A549 (cell line): ENCODE measurements around the gene ELF2.

Experiments used
- ATOH8 ChIP-seq: fragments of 250-450 bp; sonication (Bioruptor Pico); IDR thresholded peaks from 2 replicates; pipeline ENCODE4 v1.5.0; 2020; ENCODE audit warnings: low read depth, mild to moderate bottlenecking, moderate library complexity
- BCL3 ChIP-seq: fragments of >200 bp; sonication (Bioruptor Twin); formaldehyde crosslinking; IDR thresholded peaks from 3 replicates; pipeline ENCODE4 v1.6.1; 2016
- CTCF ChIP-seq: fragments of >200 bp; sonication (Bioruptor Twin); formaldehyde crosslinking; IDR thresholded peaks from 3 replicates; pipeline ENCODE4 v1.5.1; 2016
- EP300 ChIP-seq, 2 experiments: fragments of >200 bp; sonication (Bioruptor Twin); formaldehyde crosslinking; IDR thresholded peaks; 2 replicates in 1 of 2; 3 replicates in 1 of 2; pipeline ENCODE4 v1.6.1; 2016 to 2017
- JUN ChIP-seq, 2 experiments: fragments of >200 bp; sonication (Bioruptor Twin); formaldehyde crosslinking; IDR thresholded peaks; 2 replicates in 1 of 2; 3 replicates in 1 of 2; pipeline ENCODE4 v1.6.1; 2016 to 2017
- MAFK ChIP-seq: fragments of 450-650 bp; IDR thresholded peaks from 2 replicates; pipeline ENCODE4 v1.6.1; 2014; ENCODE audit not compliant: partially characterized antibody
- MAX ChIP-seq: IDR thresholded peaks from 2 replicates; pipeline ENCODE4 v1.6.1; 2012
- NPAS2 ChIP-seq: fragments of 250-450 bp; sonication (Bioruptor Pico); IDR thresholded peaks from 2 replicates; pipeline ENCODE4 v1.8.0; 2022; ENCODE audit warnings: mild to moderate bottlenecking, moderate library complexity, borderline replicate concordance
- PHF8 ChIP-seq: fragments of 200-600 bp; sonication (generic); IDR thresholded peaks from 2 replicates; pipeline ENCODE4 v1.6.1; 2016; ENCODE audit warnings: low read depth, mild to moderate bottlenecking, antibody characterized with exemption, moderate library complexity, borderline replicate concordance
- POLR2A ChIP-seq: IDR thresholded peaks from 2 replicates; pipeline ENCODE4 v1.6.1; 2012; ENCODE audit warnings: mild to moderate bottlenecking, low read length
- RAD21 ChIP-seq, 2 experiments: fragments of >200 bp in 1 of 2; sonication (Bioruptor Twin) in 1 of 2; formaldehyde crosslinking in 1 of 2; IDR thresholded peaks in 1 of 2; conservative IDR thresholded peaks in 1 of 2; 2 replicates in 1 of 2; 3 replicates in 1 of 2; pipeline ENCODE4 v1.6.1; 2012 to 2018; ENCODE audit warnings: inconsistent platforms in 1 of 2
- RNF2 ChIP-seq: fragments of 200-600 bp; sonication (generic); IDR thresholded peaks from 2 replicates; pipeline ENCODE4 v1.6.1; 2016; ENCODE audit warnings: low read depth, mild to moderate bottlenecking, antibody characterized with exemption, moderate library complexity, borderline replicate concordance
- ZNF302 ChIP-seq: fragments of 250-450 bp; sonication (Bioruptor Pico); IDR thresholded peaks from 2 replicates; pipeline ENCODE4 v1.9.0; 2021; ENCODE audit warnings: inconsistent platforms, mild to moderate bottlenecking, moderate library complexity

- TF ChIP-seq JUN (IDR thresholded peaks at IDR 0.05) (no peak), CTCF (no peak), RNF2 (no peak), EP300 (IDR thresholded peaks at IDR 0.05) (no peak), POLR2A (no peak), NPAS2 (no peak), MAX (no peak), PHF8 (no peak), MAFK (no peak), BCL3 (no peak), RAD21 (conservative IDR thresholded peaks at IDR 0.05 in 1 of 2, IDR thresholded peaks at IDR 0.05 in 1 of 2) (no peak), ZNF302 (no peak), ATOH8 (CRISPR knock-in tag) (no peak)
These were observed 32.5 kb upstream of the ELF2 start for GRCh38 chr4:139209470-139210063.
